IMR-90 (cell line): ENCODE data around the gene BHLHE23. TPM values are rescaled to one million over a fixed set of nuclear protein-coding genes. Genes with fewer than 3 reads are reported as not detected.

ENCODE experiments used
- ATAC-seq: fragments of 200-7000 bp; cut with Tn5 transposase; 2 replicates; pipeline ENCODE4 v1.9.1; 2020; ENCODE audit warnings: low read depth, mild to moderate bottlenecking, moderate library complexity
- BruUV-seq: library from RNA; stranded (reverse); fragments of 400-500 nt; replicated peaks from 2 replicates; lab custom pipeline; 2021; lab: Mats Ljungman, UMichigan
- CTCF ChIA-PET: fragments of 300-600 bp; formaldehyde crosslinking; extraction: SDS; loops from one replicate; lab custom pipeline; 2021; ENCODE audit warnings: antibody characterized with exemption; lab: Yijun Ruan, JAX
- POLR2A ChIA-PET: fragments of 300-600 bp; sonication (Branson Sonifier 250); formaldehyde crosslinking; loops from one replicate; lab custom pipeline; 2022; ENCODE audit warnings: antibody characterized with exemption; ENCODE audit not compliant: unreplicated experiment; lab: Charles Lee
- DNase-seq: peaks from one replicate; pipeline ENCODE4 v3.0.0; 2013
- H2AFZ ChIP-seq: replicated peaks from 2 replicates; pipeline ENCODE3; 2013; ENCODE audit warnings: low read length, mild to moderate bottlenecking; ENCODE audit not compliant: poor library complexity
- H2AK5ac ChIP-seq: 2 replicates; pipeline ENCODE4 v1.6.1; 2013; ENCODE audit warnings: low read depth, low read length, inconsistent platforms
- H2AK9ac ChIP-seq: replicated peaks from 2 replicates; pipeline ENCODE3; 2013; ENCODE audit warnings: mild to moderate bottlenecking, low read depth, low read length, moderate library complexity; ENCODE audit not compliant: poor library complexity
- H2BK120ac ChIP-seq: 2 replicates; pipeline ENCODE4 v1.6.1; 2013; ENCODE audit warnings: low read depth, low read length, inconsistent platforms
- H2BK15ac ChIP-seq: 3 replicates; pipeline ENCODE4 v1.6.1; 2013; ENCODE audit warnings: low read depth, low read length, inconsistent platforms
- H2BK20ac ChIP-seq: 2 replicates; pipeline ENCODE4 v1.6.1; 2013; ENCODE audit warnings: low read depth, mild to moderate bottlenecking, inconsistent platforms, low read length, moderate library complexity
- H2BK5ac ChIP-seq: 2 replicates; pipeline ENCODE4 v1.6.1; 2013; ENCODE audit warnings: mild to moderate bottlenecking, low read depth, low read length, inconsistent platforms; ENCODE audit not compliant: poor library complexity, severe bottlenecking
- H3K14ac ChIP-seq: replicated peaks from 2 replicates; pipeline ENCODE4 v1.6.1; 2013; ENCODE audit warnings: low read depth, low read length, inconsistent platforms
- H3K18ac ChIP-seq: 2 replicates; pipeline ENCODE4 v1.6.1; 2013; ENCODE audit warnings: low read depth, low read length, control low read depth
- H3K23ac ChIP-seq: 2 replicates; pipeline ENCODE4 v1.6.1; 2013; ENCODE audit warnings: low read depth, low read length, inconsistent platforms
- H3K27ac ChIP-seq: 2 replicates; pipeline ENCODE4 v1.5.1; 2013; ENCODE audit warnings: mild to moderate bottlenecking, control low read depth, low read length; ENCODE audit not compliant: insufficient read depth
- H3K27me3 ChIP-seq: 2 replicates; pipeline ENCODE4 v1.6.1; 2013; ENCODE audit warnings: low read length; ENCODE audit not compliant: control insufficient read depth, insufficient read depth
- H3K36me3 ChIP-seq: 2 replicates; pipeline ENCODE4 v1.6.1; 2013; ENCODE audit warnings: low read length, mixed read lengths; ENCODE audit not compliant: control insufficient read depth, insufficient read depth
- H3K4ac ChIP-seq: 2 replicates; pipeline ENCODE4 v1.6.1; 2013; ENCODE audit warnings: low read depth, low read length, inconsistent platforms
- H3K4me1 ChIP-seq: 2 replicates; pipeline ENCODE4 v1.6.1; 2013; ENCODE audit warnings: low read length, mixed read lengths; ENCODE audit not compliant: control insufficient read depth, insufficient read depth
- H3K4me2 ChIP-seq: 2 replicates; pipeline ENCODE4 v1.6.1; 2013; ENCODE audit warnings: low read depth, mild to moderate bottlenecking, control low read depth, low read length, moderate library complexity
- H3K4me3 ChIP-seq: 2 replicates; pipeline ENCODE4 v1.5.1; 2013; ENCODE audit warnings: low read depth, mild to moderate bottlenecking, control low read depth, low read length, moderate library complexity; ENCODE audit not compliant: insufficient read depth
- H3K56ac ChIP-seq: 2 replicates; pipeline ENCODE4 v1.6.1; 2013; ENCODE audit warnings: low read length, inconsistent platforms; ENCODE audit not compliant: insufficient read depth; ENCODE audit errors: extremely low read depth
- H3K79me1 ChIP-seq, 2 experiments: 2 replicates each; pipeline ENCODE4 v1.6.1; 2013; ENCODE audit warnings: low read length in 2 of 2, inconsistent platforms in 1 of 2, low read depth in 1 of 2
- H3K9ac ChIP-seq: 2 replicates; pipeline ENCODE4 v1.6.1; 2013; ENCODE audit warnings: low read depth, low read length, control low read depth
- H3K9me1 ChIP-seq: 2 replicates; pipeline ENCODE4 v1.6.1; 2013; ENCODE audit warnings: low read length, inconsistent platforms; ENCODE audit not compliant: insufficient read depth
- H3K9me3 ChIP-seq: 2 replicates; pipeline ENCODE4 v1.6.1; 2013; ENCODE audit warnings: low read length; ENCODE audit not compliant: control insufficient read depth, insufficient read depth
- H4K20me1 ChIP-seq: 2 replicates; pipeline ENCODE4 v1.6.1; 2013; ENCODE audit warnings: low read length, inconsistent platforms; ENCODE audit not compliant: insufficient read depth
- H4K5ac ChIP-seq: 2 replicates; pipeline ENCODE4 v1.6.1; 2013; ENCODE audit warnings: mild to moderate bottlenecking, low read depth, low read length, control low read depth
- H4K8ac ChIP-seq, 2 experiments: 2 replicates each; pipeline ENCODE4 v1.6.1; 2013; ENCODE audit warnings: low read depth in 2 of 2, low read length in 2 of 2, control low read depth in 1 of 2, inconsistent platforms in 1 of 2
- H4K91ac ChIP-seq: 2 replicates; pipeline ENCODE4 v1.6.1; 2013; ENCODE audit warnings: low read depth, low read length, inconsistent platforms; ENCODE audit not compliant: insufficient read depth
- CHD1 ChIP-seq: IDR thresholded peaks from 2 replicates; pipeline ENCODE4 v1.6.1; 2012; ENCODE audit warnings: low read depth, low read length, improper control_type of control experiment
- CTCF ChIP-seq: conservative IDR thresholded peaks from 2 replicates; pipeline ENCODE4 v1.5.1; 2012; ENCODE audit warnings: mild to moderate bottlenecking, low read depth, low read length, improper control_type of control experiment
- MAZ ChIP-seq: IDR thresholded peaks from 2 replicates; pipeline ENCODE4 v1.6.1; 2012; ENCODE audit warnings: low read depth, mild to moderate bottlenecking, low read length, improper control_type of control experiment, moderate library complexity, borderline replicate concordance
- RAD21 ChIP-seq: IDR thresholded peaks from 2 replicates; pipeline ENCODE4 v1.6.1; 2012; ENCODE audit warnings: low read length, improper control_type of control experiment
- RFX5 ChIP-seq: IDR thresholded peaks from 2 replicates; pipeline ENCODE4 v1.8.0; 2012; ENCODE audit warnings: low read depth, mild to moderate bottlenecking, low read length, moderate library complexity
- WGBS, 2 experiments: methylation state at CpG; one replicate each; pipeline versions ENCODE4 v1.1.5 to v1.1.7; 2013; ENCODE audit warnings: missing lambda C conversion rate in 2 of 2; ENCODE audit not compliant: insufficient read length in 1 of 2; ENCODE audit errors: extremely low coverage in 2 of 2; 5-methylcytosine and 5-hydroxymethylcytosine counted together
- dilution Hi-C: fragments of 300-500 bp; cut with HindIII; formaldehyde crosslinking; loops from one replicate; pipeline ENCODE4 v1.14.3; 2018; ENCODE audit warnings: low sequenced_read_pairs; ENCODE audit not compliant: unreplicated experiment
- in situ Hi-C: fragments of 300-500 bp; cut with MboI; formaldehyde crosslinking; loops from 3 replicates; pipeline ENCODE4 v1.14.3; 2019; ENCODE audit warnings: low sequenced_read_pairs, inconsistent platforms, mixed read lengths
- intact Hi-C: fragments of 100-400 bp; cut with micrococcal nuclease; formaldehyde crosslinking; loops from 2 replicates; pipeline ENCODE4 v1.10.0; 2022
- polyA plus RNA-seq, 3 experiments: library from polyadenylated mRNA; depleted of rRNA; stranded (reverse); fragments of >200 nt; gene quantifications; 2 replicates each; pipeline ENCODE4 v1.2.3, GENCODE V29; 2012; ENCODE audit warnings: low replicate concordance in 1 of 3
- total RNA-seq: library from RNA; depleted of rRNA; stranded (reverse); fragments of >200 nt; gene quantifications from 2 replicates; pipeline ENCODE4 v1.2.3, GENCODE V29; 2012

BHLHE23 gene
- total and polyA plus RNA-seq, 2 of the 4 experiments (the other 2 are of a cell fraction), result not detected

DNA sequence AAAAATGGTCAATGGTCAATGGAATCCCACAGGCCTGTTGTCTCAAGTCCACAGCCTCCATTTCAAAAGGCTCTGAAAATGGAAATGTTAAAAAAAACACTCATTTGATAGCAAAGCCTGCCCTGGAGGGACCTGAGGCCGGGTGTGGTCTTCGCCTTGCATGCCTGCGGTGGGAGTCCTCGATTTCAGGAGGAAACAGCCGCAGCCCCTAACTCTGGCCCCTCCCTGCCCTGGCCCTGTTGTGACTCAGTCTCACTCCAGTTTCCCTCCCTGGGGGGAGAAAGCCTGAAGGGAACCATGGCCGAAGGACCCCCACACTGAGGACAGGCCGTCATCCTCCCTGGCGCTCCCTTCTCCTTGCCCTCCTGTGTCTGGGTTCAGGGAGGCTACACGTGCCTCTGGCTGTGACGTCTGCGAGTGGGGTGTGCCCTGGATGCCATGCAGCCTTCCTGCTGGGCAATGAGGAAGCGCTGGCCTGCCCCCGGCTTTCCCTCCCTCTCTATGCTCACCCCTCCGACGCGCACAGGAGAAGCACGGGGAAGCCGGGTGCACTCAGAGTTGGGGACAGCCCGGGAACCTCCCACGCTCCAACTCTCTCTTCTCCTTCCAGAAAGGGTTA is 9.2 kb downstream of the BHLHE23 start:
- no peak overlapping the region for H2BK120ac ChIP-seq
- H2BK20ac ChIP-seq, result no peak overlapping the region
- H3K9me3 ChIP-seq, result no peaks in the 10 kb centered on the region
- no peak for DNase-seq
- H2AK5ac ChIP-seq, result no peak overlapping the region
- H3K9ac ChIP-seq, result no peak overlapping the region
- ChIA-PET POLR2A (no interaction called here), CTCF (no interaction called here)
- no peak overlapping the region for H4K5ac ChIP-seq
- WGBS, 2 experiments, result no CpG with 5 or more reads among the region's 20 CpGs
- H4K91ac ChIP-seq, result no peak overlapping the region
- no peak overlapping the region for H3K23ac ChIP-seq
- H3K79me1 ChIP-seq, result no peaks in the 10 kb centered on the region
- H2BK15ac ChIP-seq, result no peak overlapping the region
- no peak for TF ChIP-seq MAZ
- no peak for TF ChIP-seq CHD1
- TF ChIP-seq RAD21, result no peak
- no peak for TF ChIP-seq RFX5
- no peak for TF ChIP-seq CTCF
- H3K4me1 ChIP-seq, result no peaks in the 10 kb centered on the region
- no peak overlapping the region for H3K27ac ChIP-seq
- in situ Hi-C loops (no loop called here), dilution Hi-C loops (no loop called here), intact Hi-C loops (no loop called here)
- no peak overlapping the region for H3K4me3 ChIP-seq
- no peaks in the 10 kb centered on the region for H3K9me1 ChIP-seq
- H4K8ac ChIP-seq, result no peak overlapping the region
- no peak overlapping the region for H3K4me2 ChIP-seq
- H2AFZ ChIP-seq, result no peak overlapping the region
- H2AK9ac ChIP-seq, result no peak overlapping the region
- H3K36me3 ChIP-seq, result no peaks in the 10 kb centered on the region
- no peak overlapping the region for H3K18ac ChIP-seq
- no peak overlapping the region for H3K14ac ChIP-seq
- peaks cover 78% of the 10 kb centered on the region for H3K27me3 ChIP-seq
- H4K20me1 ChIP-seq, result peaks cover 3% of the 10 kb centered on the region; the same call in 1 of the 2 replicates
- no TSS peak for BruUV-seq
- no peak overlapping the region for H3K56ac ChIP-seq
- H2BK5ac ChIP-seq, result no peak overlapping the region
- no peak overlapping the region for H3K4ac ChIP-seq
- no peak for ATAC-seq
